Type B pancreatic cell (in vitro differentiated cells): ENCODE data around the gene ABCB7. TPM values are rescaled to one million over a fixed set of nuclear protein-coding genes. Genes with fewer than 3 reads are reported as not detected.

Source experiments
- DNase-seq: peaks from one replicate; pipeline ENCODE4 v3.0.0; 2021; ENCODE audit warnings: mixed read lengths; ENCODE audit not compliant: unreplicated experiment; ENCODE audit errors: extremely low spot score
- H3K27ac Mint-ChIP-seq: 2 replicates; pipeline ENCODE4 v1.8.0; 2021; ENCODE audit warnings: mild to moderate bottlenecking, mixed read lengths
- H3K27me3 Mint-ChIP-seq: 2 replicates; pipeline ENCODE4 v1.8.0; 2021; ENCODE audit warnings: mixed read lengths
- H3K36me3 Mint-ChIP-seq: 2 replicates; pipeline ENCODE4 v1.8.0; 2021; ENCODE audit warnings: mixed read lengths
- H3K4me1 Mint-ChIP-seq: one replicate; pipeline ENCODE4 v1.8.0; 2021; ENCODE audit warnings: mixed read lengths; ENCODE audit not compliant: unreplicated experiment
- H3K4me3 Mint-ChIP-seq: 2 replicates; pipeline ENCODE4 v1.8.0; 2021; ENCODE audit warnings: mild to moderate bottlenecking, mixed read lengths
- H3K9me3 Mint-ChIP-seq: 2 replicates; pipeline ENCODE4 v1.8.0; 2021; ENCODE audit warnings: mixed read lengths
- CTCF ChIP-seq: fragments of 200-600 bp; sonication (generic); conservative IDR thresholded peaks from 2 replicates; pipeline ENCODE4 v1.5.0; 2021; ENCODE audit warnings: antibody characterized with exemption, mild to moderate bottlenecking
- total RNA-seq: library from RNA; stranded (reverse); gene quantifications from 2 replicates; pipeline ENCODE4 v1.2.1, GENCODE V29; 2021; ENCODE audit warnings: low replicate concordance

The ABCB7 gene
- total RNA-seq, 1 donor from 2014 or later = 30.5 TPM

- TF ChIP-seq CTCF = no peak
- Mint-ChIP-seq H3K9me3 (no peaks in the 10 kb centered on the region), H3K27ac (no peak overlapping the region), H3K4me1 (no peaks in the 10 kb centered on the region), H3K4me3 (no peak overlapping the region), H3K36me3 (peaks cover 4% of the 10 kb centered on the region), H3K27me3 (no peaks in the 10 kb centered on the region)
- no peak for DNase-seq
These were observed 42.4 kb downstream of the ABCB7 start for GRCh38 chrX:75113664-75114063.

DNA sequence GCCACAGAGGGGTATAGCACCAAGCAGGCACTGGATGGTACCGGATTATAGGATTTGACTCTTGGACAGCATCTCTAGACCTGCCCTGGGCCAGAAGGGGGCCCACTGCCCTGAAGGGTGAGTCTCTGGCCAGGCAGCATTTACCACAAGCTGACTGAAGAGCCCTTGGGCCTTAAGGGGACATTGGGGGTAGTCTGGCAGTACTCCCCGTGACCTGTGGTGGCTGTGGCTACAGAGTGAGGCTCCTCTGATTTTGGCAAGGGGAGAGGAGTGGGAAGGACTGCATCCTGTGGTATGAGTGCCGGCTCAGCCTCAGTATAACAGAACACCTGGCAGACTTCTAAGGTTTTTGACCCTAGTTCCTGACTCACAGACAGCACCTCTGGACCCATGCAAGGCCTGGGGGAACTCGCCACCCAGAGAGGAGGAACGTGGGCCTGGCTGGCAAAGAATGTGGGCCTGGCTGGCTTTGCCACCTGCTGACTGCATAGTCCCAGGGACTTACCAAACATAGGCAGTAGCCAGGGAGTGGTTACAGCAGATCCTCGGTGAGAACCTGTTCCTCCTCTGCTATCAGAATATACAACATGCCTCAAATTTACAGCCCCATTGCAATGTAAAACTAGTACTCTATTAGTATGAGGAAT, 48.1 kb downstream of the ABCB7 start:
- Mint-ChIP-seq H3K9me3 (no peaks in the 10 kb centered on the region), H3K27ac (no peak overlapping the region), H3K36me3 (peaks cover 4% of the 10 kb centered on the region), H3K4me3 (no peak overlapping the region), H3K4me1 (no peaks in the 10 kb centered on the region), H3K27me3 (no peaks in the 10 kb centered on the region)
- TF ChIP-seq CTCF = no peak
- no peak for DNase-seq

GRCh38 chrX:75106772-75107171, 49.3 kb downstream of the ABCB7 start:
- TF ChIP-seq CTCF = no peak
- Mint-ChIP-seq H3K36me3 (peaks cover 4% of the 10 kb centered on the region), H3K27ac (no peak overlapping the region), H3K27me3 (no peaks in the 10 kb centered on the region), H3K4me1 (no peaks in the 10 kb centered on the region), H3K9me3 (no peaks in the 10 kb centered on the region), H3K4me3 (no peak overlapping the region)
- DNase-seq = no peak

DNA sequence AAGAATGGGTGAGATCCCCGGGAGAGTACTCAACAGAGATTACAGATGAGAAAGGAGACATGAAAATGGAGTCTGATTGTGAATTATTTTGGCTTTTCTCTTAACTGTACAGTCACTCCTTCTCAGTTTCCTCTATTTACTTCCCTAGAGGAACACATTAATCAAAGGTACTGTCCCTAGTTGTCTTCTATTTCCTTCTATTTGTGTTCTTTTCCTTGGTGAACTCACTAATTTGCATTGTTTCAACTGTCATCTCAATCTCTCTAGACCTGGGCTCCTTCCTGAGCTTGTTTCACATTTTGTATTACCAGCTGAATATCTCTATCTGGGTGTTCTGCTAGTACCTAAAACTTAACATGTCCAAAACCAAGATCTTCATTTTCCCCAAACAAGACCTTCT, 59.8 kb downstream of the ABCB7 start:
- Mint-ChIP-seq H3K9me3 (no peaks in the 10 kb centered on the region), H3K36me3 (no peaks in the 10 kb centered on the region), H3K4me3 (no peak overlapping the region), H3K27ac (no peak overlapping the region), H3K4me1 (no peaks in the 10 kb centered on the region), H3K27me3 (no peaks in the 10 kb centered on the region)
- DNase-seq = no peak
- no peak for TF ChIP-seq CTCF

DNA sequence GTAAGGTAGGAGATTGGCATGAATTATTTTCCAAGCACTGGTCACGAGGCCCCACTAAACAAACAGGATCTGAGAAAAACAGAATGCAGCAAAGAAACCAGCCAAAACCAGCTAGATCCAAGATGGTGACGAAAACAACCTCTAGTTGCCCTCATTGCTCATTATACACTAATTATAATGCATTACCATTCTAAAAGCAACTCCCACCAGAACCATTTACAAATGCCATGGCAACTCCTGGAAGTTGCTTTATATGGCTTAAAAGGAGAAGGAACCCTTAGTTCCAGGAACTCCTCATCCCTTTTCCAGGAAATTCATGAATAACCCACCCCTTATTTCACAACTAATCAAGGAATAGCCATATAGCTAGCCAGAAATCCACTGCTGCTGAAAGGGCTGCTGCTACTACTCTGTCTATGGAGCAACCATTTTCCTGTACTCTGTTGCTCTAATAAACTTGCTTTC, 69.3 kb downstream of the ABCB7 start:
- no peaks in the 10 kb centered on the region for H3K9me3 Mint-ChIP-seq
- TF ChIP-seq CTCF = no peak
- no peak overlapping the region for H3K4me3 Mint-ChIP-seq

More for the DNA sequence above, 69.3 kb downstream of the ABCB7 start:
- Mint-ChIP-seq H3K36me3 (peaks cover 7% of the 10 kb centered on the region), H3K4me1 (no peaks in the 10 kb centered on the region), H3K27me3 (no peaks in the 10 kb centered on the region), H3K27ac (no peak overlapping the region)
- no peak for DNase-seq
